ENCODE measurements around the gene EDARADD.

GRCh38 chr1:236389253-236389652, 4.8 kb upstream of the EDARADD start:
- no peak for TF ChIP-seq YY1 (IDR thresholded peaks at IDR 0.05; ENCODE audit: insufficient read depth, insufficient read length)
- TF ChIP-seq SUZ12 (IDR thresholded peaks at IDR 0.05; ENCODE audit: extremely low read depth, insufficient read depth, insufficient read length), result no peak
- no peak for TF ChIP-seq ZNF274 (IDR thresholded peaks at IDR 0.05; ENCODE audit: low read depth, low read length)

Data from NT2/D1 (cell line).